Stimulated activated CD4-positive, alpha-beta T cell treated with anti-CD3 and anti-CD28 coated beads, TNF-alpha, amount 100 ng/mL, for 1 hour (primary cell): ENCODE results near the gene HMCN2.

Experiments used
- DNase-seq, 3 donors: peaks; one replicate each; pipeline ENCODE4 v3.0.0-alpha.2; 2020; ENCODE audit warnings: low read depth in 3 of 3, low spot score in 1 of 3

The HMCN2 gene

DNA sequence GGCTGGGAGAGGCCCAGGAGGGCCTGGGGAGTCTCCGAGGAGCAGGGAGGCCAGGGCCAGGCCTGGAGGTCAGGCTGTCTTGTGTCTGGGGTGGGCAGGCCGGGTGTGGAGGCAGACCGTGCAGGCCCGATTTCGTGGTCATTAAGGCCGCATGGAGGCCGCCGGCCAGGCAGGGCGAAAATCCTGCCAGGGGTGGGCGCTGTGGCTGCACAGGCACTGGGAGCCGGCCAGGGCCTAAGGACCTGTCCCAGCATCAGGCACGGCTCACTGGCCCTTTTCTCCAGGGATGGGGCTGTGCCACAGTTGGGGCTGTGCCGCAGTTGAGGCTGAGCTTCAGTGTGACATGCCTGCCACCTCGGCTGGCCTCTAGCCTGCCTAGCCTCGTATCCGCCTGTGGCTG, 215.1 kb downstream of the HMCN2 start:
- DNase-seq, result no peak

DNA sequence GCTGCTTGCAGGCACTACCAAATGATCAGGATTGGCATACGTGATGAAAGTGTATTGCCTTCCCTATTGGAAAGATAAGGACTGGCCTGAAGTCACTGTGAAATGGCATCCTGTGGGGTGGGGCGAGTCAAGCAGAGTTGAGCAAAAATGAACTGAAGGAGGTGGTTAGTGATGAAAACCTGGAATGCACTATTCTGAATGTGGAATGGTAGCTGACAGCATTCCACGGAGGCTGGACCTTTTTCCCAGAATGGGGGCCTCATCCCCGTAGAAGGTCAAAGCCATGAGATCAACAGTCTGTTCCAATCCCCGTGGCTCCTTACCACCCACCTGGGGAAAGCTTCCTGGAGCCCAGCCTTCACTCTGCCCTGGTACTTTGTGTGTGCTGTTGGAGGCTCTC, 216.9 kb downstream of the HMCN2 start:
- DNase-seq, result no peak

DNA sequence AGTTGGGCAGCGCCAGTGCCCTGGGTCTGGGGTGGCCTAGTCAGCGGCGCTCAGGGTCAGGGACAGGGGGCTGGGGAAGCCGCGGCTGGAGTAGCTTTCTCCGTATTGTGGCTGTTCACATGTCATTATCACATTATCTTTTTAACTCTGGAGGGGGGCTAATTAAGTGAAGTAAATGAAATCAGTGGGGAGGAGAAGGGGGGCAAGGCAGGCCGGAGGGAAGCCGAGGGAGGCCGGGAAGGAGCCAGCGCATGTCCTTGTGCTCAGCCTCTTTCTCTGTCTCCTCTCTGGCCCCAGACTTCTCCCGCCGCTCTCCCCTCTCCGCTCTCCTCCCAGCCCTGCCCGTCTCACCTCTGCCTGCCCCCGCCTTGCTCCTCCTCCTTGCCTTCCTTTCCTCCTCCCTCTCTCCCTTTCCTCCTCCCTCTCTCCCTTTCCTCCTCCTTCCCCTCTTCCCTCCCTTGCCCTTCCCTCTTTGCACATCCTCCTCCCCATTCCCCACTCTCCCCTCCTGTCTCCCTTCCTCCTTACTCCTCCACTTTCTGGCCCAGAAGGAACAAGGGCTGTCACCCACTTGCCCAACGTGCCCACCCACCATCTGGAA, 217.9 kb downstream of the HMCN2 start:
- DNase-seq, result no peak
